Transverse colon (tissue), 4 donors: ENCODE data around the gene GABRB3.

ENCODE experiments used
- CTCF ChIP-seq, 5 experiments: fragments of 200-600 bp in 3 of 5; fragments of 450-650 bp in 2 of 5; sonication (generic) in 3 of 5; IDR thresholded peaks; 1 replicate in 2 of 5; 2 replicates in 3 of 5; pipeline ENCODE4 v1.5.1; 2016 to 2017; ENCODE audit warnings: antibody characterized with exemption in 5 of 5, inconsistent platforms in 3 of 5, mild to moderate bottlenecking in 2 of 5, moderate library complexity in 1 of 5
- EP300 ChIP-seq: sonication (generic); formaldehyde crosslinking; IDR thresholded peaks from one replicate; pipeline ENCODE4 v1.6.1; 2017; ENCODE audit warnings: antibody characterized with exemption, low read depth
- POLR2A ChIP-seq: fragments of 450-650 bp; IDR thresholded peaks from one replicate; pipeline ENCODE4 v1.6.1; 2016; ENCODE audit warnings: antibody characterized with exemption, mild to moderate bottlenecking, moderate library complexity
- POLR2AphosphoS5 ChIP-seq, 3 donors: sonication (generic); formaldehyde crosslinking; IDR thresholded peaks; one replicate each; pipeline ENCODE4 v1.6.1; 2016; ENCODE audit warnings: antibody characterized with exemption in 3 of 3

DNA sequence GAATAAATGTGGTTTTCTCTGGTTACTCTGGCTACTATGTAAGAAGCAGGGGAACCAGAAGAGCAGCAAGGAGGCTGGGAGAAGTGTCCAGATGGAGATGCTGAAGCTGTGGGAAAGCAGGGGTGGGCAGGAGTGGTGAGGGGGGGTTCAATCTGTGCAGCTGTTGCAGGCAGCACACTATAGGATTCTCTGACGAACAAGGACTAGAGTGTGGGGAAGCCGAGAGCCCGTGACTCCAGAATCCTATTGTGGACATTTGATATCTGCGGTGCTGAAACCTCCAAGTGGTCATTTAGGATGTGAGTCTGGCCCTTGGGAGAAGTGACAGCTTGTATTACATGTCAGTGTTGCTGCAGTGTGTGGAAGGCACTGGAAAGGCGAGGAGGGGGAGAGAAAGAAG is 60.5 kb downstream of the GABRB3 start:
- TF ChIP-seq CTCF (IDR thresholded peaks at IDR 0.05) (no peak), EP300 (no peak), POLR2A (no peak), POLR2AphosphoS5 (IDR thresholded peaks at IDR 0.05) (no peak)
